SJSA1 (cell line): ENCODE results near the gene SPATA7. TPM values are rescaled to one million over a fixed set of nuclear protein-coding genes. Genes with fewer than 3 reads are reported as not detected.
A peak's percentile ranks its signal among the peaks of the same experiment; 100 is the strongest.

Source experiments
- DNase-seq, 2 experiments: peaks; one replicate each; pipeline ENCODE4 v3.0.0-alpha.2; 2015 to 2020; ENCODE audit warnings: low spot score in 2 of 2, low read depth in 1 of 2
- H3K27ac ChIP-seq: fragments of 250-450 bp; sonication (Bioruptor Pico); 2 replicates; pipeline ENCODE4 v1.5.1; 2020; ENCODE audit warnings: mild to moderate bottlenecking, moderate library complexity
- H3K27me3 ChIP-seq: fragments of 250-450 bp; sonication (Bioruptor Pico); replicated peaks from 2 replicates; pipeline ENCODE4 v1.5.1; 2020; ENCODE audit warnings: mild to moderate bottlenecking, moderate library complexity
- H3K36me3 ChIP-seq: fragments of 250-450 bp; sonication (Bioruptor Pico); 2 replicates; pipeline ENCODE4 v1.5.1; 2020; ENCODE audit warnings: mild to moderate bottlenecking
- H3K4me1 ChIP-seq: fragments of 250-450 bp; sonication (Bioruptor Pico); replicated peaks from 2 replicates; pipeline ENCODE4 v1.6.1; 2021; ENCODE audit warnings: mild to moderate bottlenecking
- H3K4me3 ChIP-seq: fragments of 250-450 bp; sonication (Bioruptor Pico); 2 replicates; pipeline ENCODE4 v1.5.1; 2020; ENCODE audit warnings: mild to moderate bottlenecking
- H3K9me3 ChIP-seq: fragments of 250-450 bp; sonication (Bioruptor Pico); replicated peaks from 2 replicates; pipeline ENCODE4 v1.5.1; 2020; ENCODE audit warnings: mild to moderate bottlenecking
- total RNA-seq: library from RNA; depleted of rRNA; stranded (reverse); fragments of >200 nt; shearing (Covaris generic); gene quantifications from 2 replicates; pipeline ENCODE4 v1.2.3, GENCODE V29; 2014

SPATA7 gene
- total RNA-seq, 1 experiment from 2014 or later: 3.7 TPM

DNA sequence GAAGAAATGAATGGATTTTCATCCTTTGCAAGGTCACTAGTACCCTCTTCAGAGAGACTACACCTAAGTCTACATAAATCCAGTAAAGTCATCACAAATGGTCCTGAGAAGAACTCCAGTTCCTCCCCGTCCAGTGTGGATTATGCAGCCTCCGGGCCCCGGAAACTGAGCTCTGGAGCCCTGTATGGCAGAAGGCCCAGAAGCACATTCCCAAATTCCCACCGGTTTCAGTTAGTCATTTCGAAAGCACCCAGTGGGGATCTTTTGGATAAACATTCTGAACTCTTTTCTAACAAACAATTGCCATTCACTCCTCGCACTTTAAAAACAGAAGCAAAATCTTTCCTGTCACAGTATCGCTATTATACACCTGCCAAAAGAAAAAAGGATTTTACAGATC lies 40.8 kb downstream of the SPATA7 start:
- Histone ChIP-seq H3K27me3 (no peaks in the 10 kb centered on the region), H3K27ac (no peak overlapping the region), H3K4me3 (no peak overlapping the region), H3K36me3 (no peaks in the 10 kb centered on the region), H3K9me3 (no peaks in the 10 kb centered on the region), H3K4me1 (no peaks in the 10 kb centered on the region)
- no peak for DNase-seq

DNA sequence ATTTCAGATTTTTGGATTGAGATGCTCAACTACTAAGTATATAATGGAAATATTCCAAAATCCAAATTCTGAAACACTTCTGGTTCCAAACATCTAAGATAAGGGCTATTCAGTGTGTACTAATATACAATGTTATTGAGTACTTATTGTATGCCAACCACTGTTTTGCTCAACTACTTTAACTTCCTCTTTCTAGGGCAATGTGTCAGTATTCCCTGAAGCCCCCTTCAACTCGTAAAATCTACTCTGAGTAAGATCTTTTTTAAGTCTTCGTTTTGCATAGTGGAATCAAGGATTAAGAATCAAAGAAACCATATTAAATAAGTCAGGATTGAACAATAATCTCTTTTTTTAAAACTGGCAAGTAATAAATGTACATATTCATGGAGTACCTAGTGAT lies 45.5 kb downstream of the SPATA7 start:
- H3K4me3 ChIP-seq: no peak overlapping the region
- H3K9me3 ChIP-seq: no peaks in the 10 kb centered on the region
- no peaks in the 10 kb centered on the region for H3K4me1 ChIP-seq
- H3K27ac ChIP-seq: no peak overlapping the region
- no peak for DNase-seq
- H3K36me3 ChIP-seq: no peaks in the 10 kb centered on the region
- no peaks in the 10 kb centered on the region for H3K27me3 ChIP-seq

DNA sequence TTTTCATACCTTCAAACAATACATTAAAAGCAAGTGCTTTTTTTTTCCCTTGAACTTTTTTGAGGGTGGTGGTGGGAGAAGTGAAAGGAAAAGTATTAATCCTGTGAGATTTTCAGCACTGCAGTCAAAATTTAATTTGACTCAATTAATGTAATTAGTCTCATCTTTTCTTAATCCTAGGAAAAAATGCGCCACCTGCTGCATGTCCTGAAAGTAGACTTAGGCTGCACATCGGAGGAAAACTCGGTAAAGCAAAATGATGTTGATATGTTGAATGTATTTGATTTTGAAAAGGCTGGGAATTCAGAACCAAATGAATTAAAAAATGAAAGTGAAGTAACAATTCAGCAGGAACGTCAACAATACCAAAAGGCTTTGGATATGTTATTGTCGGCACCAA lies 52.2 kb downstream of the SPATA7 start:
- no peak for DNase-seq

DNA sequence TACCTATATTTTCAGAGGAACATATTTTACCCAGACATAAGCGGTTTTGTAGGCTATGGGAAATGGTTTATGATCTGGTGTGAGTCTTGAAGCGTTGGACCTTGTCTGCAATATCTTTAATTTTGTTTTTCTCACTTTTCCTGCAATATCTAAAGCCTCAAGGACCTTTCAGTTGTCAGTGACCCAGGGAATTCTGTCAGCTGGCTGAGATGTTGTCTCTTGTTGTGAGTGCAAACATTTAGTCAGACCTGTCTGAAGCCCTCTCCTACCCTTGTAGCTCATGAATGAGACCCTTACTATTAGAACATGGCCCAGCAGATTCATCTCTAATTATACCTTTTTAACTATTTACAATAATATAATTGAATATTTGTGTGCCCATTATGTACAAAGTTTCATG lies 53.6 kb downstream of the SPATA7 start:
- no peaks in the 10 kb centered on the region for H3K27me3 ChIP-seq
- H3K27ac ChIP-seq: no peak overlapping the region
- no peaks in the 10 kb centered on the region for H3K36me3 ChIP-seq
- no peaks in the 10 kb centered on the region for H3K9me3 ChIP-seq
- no peak for DNase-seq
- no peak overlapping the region for H3K4me3 ChIP-seq
- H3K4me1 ChIP-seq: no peaks in the 10 kb centered on the region

More for the DNA sequence above, 52.2 kb downstream of the SPATA7 start:
- no peaks in the 10 kb centered on the region for H3K9me3 ChIP-seq
- H3K36me3 ChIP-seq: no peaks in the 10 kb centered on the region
- no peak overlapping the region for H3K27ac ChIP-seq
- no peaks in the 10 kb centered on the region for H3K27me3 ChIP-seq
- no peaks in the 10 kb centered on the region for H3K4me1 ChIP-seq
- H3K4me3 ChIP-seq: no peak overlapping the region

DNA sequence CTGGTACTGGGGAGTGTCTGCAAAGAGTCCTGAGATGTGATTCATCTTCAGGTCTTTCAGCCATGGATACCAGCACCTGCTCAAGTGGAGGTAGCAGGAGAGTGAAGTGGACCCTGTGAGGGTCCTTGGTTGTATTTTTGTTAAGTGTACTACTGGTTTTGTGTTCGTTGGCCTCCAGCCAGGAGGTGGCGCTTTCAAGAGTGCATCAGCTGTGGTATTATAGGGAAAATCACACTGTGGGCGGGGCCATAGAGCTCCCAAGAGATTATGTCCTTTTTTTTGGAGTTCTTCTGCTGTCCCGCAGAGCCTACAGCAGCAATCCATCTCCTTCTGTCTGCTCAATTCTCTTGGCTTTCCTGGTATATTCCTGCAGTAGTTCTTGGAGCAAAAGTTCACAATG lies 66.8 kb downstream of the SPATA7 start:
- no peak overlapping the region for H3K27ac ChIP-seq
- H3K4me1 ChIP-seq: no peaks in the 10 kb centered on the region
- no peak overlapping the region for H3K4me3 ChIP-seq
- no peaks in the 10 kb centered on the region for H3K36me3 ChIP-seq
- no peaks in the 10 kb centered on the region for H3K9me3 ChIP-seq
- no peaks in the 10 kb centered on the region for H3K27me3 ChIP-seq
- DNase-seq: no peak

DNA sequence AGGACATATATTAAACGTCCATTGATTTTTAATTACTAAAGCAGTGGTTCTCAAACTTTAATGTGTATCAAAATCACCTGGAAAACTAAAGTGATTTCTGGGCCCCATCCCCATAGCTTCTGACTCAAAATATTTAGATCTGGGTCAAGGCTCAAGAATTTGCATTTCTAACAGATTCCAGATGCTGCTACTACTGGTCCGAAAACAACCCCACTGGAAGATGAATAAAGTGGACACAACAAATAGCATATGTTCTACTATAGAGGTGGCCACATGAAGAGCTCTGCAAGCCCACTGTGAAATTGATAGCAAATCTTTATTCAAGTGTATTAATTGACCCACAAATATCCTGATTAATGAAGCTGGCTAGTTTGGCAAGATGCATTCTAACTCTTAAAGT lies 69.4 kb downstream of the SPATA7 start:
- Histone ChIP-seq H3K36me3 (no peaks in the 10 kb centered on the region), H3K4me3 (no peak overlapping the region), H3K27me3 (no peaks in the 10 kb centered on the region), H3K4me1 (no peaks in the 10 kb centered on the region), H3K9me3 (no peaks in the 10 kb centered on the region), H3K27ac (no peak overlapping the region)
- DNase-seq: no peak

DNA sequence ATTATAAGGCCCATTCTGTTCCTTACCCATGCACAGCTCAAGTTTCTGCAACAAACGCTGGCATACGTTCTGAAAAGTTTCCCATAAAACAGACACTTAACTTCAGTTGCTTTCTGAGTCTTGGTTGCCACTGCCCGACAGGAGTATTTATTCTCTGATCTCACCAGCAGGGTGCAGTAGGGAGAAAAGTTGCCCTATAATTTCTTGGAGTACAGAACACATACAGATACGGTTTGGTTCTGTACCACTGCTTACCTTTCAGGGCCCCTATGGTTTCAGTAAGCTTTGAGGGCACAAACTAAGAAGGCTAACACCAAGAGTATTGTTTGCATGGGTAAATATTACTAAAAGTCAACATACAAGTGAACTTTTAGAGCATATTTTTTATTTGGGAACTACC lies 77.9 kb downstream of the SPATA7 start:
- H3K4me1 ChIP-seq: peaks cover 7% of the 10 kb centered on the region
- no peak for DNase-seq
- H3K36me3 ChIP-seq: peaks cover 67% of the 10 kb centered on the region
- H3K27me3 ChIP-seq: no peaks in the 10 kb centered on the region
- H3K9me3 ChIP-seq: 0 out of 2 replicates have a peak, but pooled peaks cover 2% of the 10 kb centered on the region
- no peak overlapping the region for H3K27ac ChIP-seq
- H3K4me3 ChIP-seq: no peak overlapping the region

DNA sequence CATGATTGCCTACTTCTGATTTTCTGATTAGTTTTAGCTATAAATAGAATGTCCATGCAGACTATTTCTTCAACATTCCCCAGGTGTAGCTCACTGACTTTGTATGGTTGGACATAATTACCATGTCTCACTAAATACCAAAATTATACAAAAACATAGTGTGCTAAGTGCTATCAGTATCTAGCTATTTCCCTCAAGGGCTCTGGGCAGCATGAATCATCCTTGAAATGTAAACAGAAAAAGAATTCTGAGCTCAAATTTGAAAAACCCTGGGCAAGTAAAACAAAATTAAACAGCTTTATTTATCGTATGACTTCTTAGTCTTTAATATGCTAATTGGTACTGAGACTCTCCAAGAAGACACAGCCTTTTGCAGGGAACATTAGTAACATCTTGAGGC lies 82.9 kb downstream of the SPATA7 start:
- DNase-seq: peak in 1 of 2 experiments; percentile 66
- no peaks in the 10 kb centered on the region for H3K27me3 ChIP-seq
- peaks cover 93% of the 10 kb centered on the region for H3K36me3 ChIP-seq
- peak overlapping the region; percentile 38; the same call in 1 of the 2 replicates for H3K27ac ChIP-seq
- peaks cover 24% of the 10 kb centered on the region for H3K4me1 ChIP-seq
- H3K4me3 ChIP-seq: no peak overlapping the region
- H3K9me3 ChIP-seq: no peaks in the 10 kb centered on the region

DNA sequence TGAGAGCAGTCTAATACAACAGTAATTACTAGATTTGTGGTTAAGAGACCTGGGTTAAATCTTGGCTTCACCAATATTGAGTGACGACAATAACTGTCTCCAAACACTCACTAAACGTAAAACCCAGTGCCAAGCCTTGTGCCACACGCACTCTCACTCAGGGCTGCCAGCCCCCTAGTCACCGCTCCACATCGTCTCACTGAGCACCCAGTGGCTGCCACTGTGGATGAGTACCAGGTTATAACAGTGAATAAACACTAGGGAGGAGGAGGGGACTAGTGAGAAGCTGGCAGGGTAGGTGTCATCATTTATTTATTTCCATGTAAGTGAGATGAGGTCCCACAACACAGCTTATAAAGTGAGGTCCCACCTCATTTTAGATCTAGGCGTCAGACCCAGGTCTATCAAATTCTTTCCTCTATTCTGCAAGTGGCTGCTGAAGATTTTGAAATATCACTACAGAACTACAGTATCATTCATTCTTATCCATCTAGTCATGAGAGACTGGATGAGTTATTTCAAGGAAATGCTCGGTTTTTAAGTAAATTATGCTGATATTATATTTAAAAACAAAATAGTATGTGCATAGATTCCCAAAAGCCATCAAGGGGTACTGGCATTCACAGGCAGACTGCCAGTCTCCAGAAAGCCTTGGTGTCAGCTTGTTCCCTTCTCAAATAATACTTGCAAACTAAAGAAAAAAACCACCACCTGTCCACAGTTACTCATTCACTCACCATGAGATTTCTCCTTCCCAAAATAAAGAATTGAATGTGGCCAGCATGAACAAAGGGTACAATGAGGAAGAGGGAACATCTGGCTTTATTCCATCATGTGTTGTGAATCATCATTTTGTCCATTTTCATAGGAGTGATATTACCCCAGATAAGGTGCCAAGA lies 85.3 kb downstream of the SPATA7 start:
- no peak overlapping the region for H3K4me3 ChIP-seq
- H3K9me3 ChIP-seq: no peaks in the 10 kb centered on the region
- no peak overlapping the region for H3K27ac ChIP-seq
- H3K36me3 ChIP-seq: peaks cover 91% of the 10 kb centered on the region
- H3K27me3 ChIP-seq: no peaks in the 10 kb centered on the region
- DNase-seq: no peak
- H3K4me1 ChIP-seq: peaks cover 24% of the 10 kb centered on the region

DNA sequence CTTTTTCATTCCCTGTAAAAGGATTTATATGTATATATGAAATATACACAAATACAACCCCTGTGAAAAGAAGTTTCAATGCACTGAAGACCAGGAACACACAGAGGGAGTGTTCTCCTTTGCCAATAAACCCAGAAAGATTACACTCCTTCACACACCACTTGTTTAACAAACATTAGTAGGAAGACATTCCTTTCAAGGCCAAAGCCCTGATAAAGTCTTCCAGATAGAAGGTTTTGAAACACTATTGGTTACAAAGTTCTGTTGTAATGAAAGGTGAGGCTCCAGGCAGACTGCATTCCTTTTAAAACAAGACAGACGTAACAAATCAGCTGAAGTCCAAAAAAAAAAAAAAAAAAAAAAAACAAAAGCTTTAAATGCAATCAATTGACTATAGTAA lies 88.3 kb downstream of the SPATA7 start:
- H3K27me3 ChIP-seq: no peaks in the 10 kb centered on the region
- no peak overlapping the region for H3K27ac ChIP-seq
- H3K9me3 ChIP-seq: no peaks in the 10 kb centered on the region
- H3K36me3 ChIP-seq: peaks cover 92% of the 10 kb centered on the region
- no peak overlapping the region for H3K4me3 ChIP-seq
- DNase-seq: no peak
- peaks cover 12% of the 10 kb centered on the region for H3K4me1 ChIP-seq

DNA sequence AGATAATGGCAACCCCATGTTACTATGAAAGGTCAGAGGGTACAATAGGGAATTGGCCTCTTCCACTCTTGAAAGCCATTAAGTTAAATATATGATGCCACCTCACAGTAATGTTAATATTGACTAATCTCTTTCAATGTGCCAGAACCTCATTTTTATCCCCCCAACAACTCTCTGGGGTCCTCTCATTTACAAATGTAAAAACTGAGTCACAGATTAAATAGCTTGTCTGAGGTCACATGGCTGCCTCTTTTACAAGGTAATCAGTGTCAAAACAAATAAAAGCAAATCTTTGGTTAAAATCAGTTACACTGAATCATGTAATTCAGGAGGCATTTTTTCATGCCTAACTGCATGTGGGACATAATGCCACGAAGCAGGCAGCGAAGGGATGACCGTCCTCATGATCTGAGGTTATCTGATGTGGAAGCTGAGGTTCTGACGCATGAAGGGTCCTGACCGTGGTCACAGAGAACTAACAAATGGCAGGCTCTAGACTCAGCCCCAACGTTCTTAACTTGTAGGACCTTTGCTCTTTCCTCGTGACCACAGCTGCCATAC lies 90.8 kb downstream of the SPATA7 start:
- Histone ChIP-seq H3K36me3 (peaks cover 91% of the 10 kb centered on the region), H3K27ac (no peak overlapping the region)
- DNase-seq: no peak

DNA sequence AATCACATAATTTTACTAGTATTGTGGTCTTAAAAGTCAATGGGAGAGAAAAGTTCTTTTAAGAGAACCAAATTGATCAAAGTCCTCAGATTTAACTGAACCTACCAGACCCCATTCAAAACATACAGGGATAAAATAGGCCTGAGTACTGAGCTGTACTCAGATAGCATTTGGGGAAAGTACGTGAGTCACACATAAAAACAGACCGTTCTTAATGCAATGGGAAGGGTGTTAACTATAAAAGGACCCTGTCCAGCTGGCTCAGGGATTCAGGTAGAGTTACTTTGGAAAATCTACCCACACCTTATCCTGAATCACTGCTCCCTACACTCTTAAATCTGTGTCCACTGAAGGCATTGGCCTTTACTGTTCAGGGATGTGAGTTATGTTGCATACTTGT lies 91.4 kb downstream of the SPATA7 start:
- Histone ChIP-seq H3K27me3 (no peaks in the 10 kb centered on the region), H3K9me3 (no peaks in the 10 kb centered on the region), H3K4me1 (no peaks in the 10 kb centered on the region), H3K36me3 (peaks cover 88% of the 10 kb centered on the region), H3K4me3 (no peak overlapping the region), H3K27ac (no peak overlapping the region)
- DNase-seq: no peak

More for the DNA sequence above, 90.8 kb downstream of the SPATA7 start:
- H3K9me3 ChIP-seq: no peaks in the 10 kb centered on the region
- peaks cover 2% of the 10 kb centered on the region for H3K4me1 ChIP-seq
- no peaks in the 10 kb centered on the region for H3K27me3 ChIP-seq
- no peak overlapping the region for H3K4me3 ChIP-seq

DNA sequence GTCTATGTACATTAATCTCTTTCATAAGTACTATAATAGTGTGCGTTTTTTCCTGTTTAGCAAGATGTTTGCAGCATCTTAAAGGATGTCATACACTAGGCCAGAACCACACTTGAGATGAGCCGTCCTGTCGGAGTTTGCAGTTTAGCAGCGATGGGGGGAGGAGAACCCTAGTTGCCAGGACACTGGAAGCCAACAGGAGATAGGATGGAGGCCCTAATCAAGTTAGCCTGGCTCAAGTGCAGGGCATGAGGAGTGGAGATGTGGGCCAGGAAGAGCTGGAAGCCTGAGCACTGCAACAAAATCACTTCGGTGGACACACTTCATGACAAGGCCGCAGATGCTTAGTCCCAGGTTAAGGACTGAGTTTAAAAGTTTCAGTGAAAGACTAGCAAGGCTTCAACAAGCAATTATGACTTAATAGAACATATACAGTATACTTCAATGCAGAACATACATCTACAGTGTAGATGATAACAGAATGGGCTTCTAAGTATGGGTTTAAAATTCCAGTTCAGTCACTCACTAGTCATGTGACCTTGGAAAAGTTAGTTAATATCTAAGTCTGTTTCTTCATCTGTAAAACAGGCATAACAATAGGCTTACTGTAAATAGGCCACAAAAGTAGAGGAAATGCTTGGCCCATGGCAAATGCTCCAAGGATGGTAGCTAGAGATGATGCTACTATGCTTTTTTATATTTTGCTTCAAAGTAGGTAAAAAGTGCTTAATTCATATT lies 92.2 kb downstream of the SPATA7 start:
- DNase-seq: no peak
- no peaks in the 10 kb centered on the region for H3K27me3 ChIP-seq
- H3K36me3 ChIP-seq: peaks cover 88% of the 10 kb centered on the region
- no peak overlapping the region for H3K4me3 ChIP-seq
- H3K9me3 ChIP-seq: no peaks in the 10 kb centered on the region
- H3K27ac ChIP-seq: no peak overlapping the region
- no peaks in the 10 kb centered on the region for H3K4me1 ChIP-seq

DNA sequence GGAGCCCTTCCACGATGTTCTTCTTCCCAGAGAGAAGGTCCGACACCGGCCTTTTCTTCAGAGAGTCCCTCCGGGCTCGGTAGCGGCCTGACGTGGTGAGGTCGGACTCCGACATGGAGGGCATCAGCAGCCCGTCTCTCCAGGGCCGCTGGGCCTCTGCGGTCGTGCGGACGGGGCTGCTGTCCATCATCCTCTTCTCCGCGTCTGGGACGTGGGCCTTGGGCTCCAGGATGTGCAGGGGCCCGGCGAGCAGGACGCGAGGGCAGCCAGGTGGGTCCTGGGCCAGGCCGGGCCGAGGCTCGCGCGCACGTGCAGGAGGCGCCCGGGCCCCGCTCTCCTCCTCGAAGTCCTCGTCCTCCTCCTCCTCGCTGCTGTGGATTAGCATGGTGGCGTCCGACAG lies 93.5 kb downstream of the SPATA7 start:
- H3K9me3 ChIP-seq: no peaks in the 10 kb centered on the region
- DNase-seq: no peak
- no peak overlapping the region for H3K4me3 ChIP-seq
- peaks cover 83% of the 10 kb centered on the region for H3K36me3 ChIP-seq
- no peak overlapping the region for H3K27ac ChIP-seq
- H3K4me1 ChIP-seq: no peaks in the 10 kb centered on the region
- no peaks in the 10 kb centered on the region for H3K27me3 ChIP-seq
